GM12878 (cell line): ENCODE data around the gene PATL2. TPM values are rescaled to one million over a fixed set of nuclear protein-coding genes. Genes with fewer than 3 reads are reported as not detected.

Source experiments
- ATF7 ChIP-seq: fragments of 450-650 bp; IDR thresholded peaks from 2 replicates; pipeline ENCODE4 v1.6.1; 2016; ENCODE audit warnings: low read depth, mild to moderate bottlenecking
- BCL11A ChIP-seq: IDR thresholded peaks from 2 replicates; pipeline ENCODE4 v1.6.1; 2011; ENCODE audit warnings: low read depth, low read length
- CBFB ChIP-seq: IDR thresholded peaks from 2 replicates; pipeline ENCODE4 v1.6.1; 2016; ENCODE audit warnings: antibody characterized with exemption, low read depth
- CUX1 ChIP-seq: IDR thresholded peaks from 2 replicates; pipeline ENCODE4 v1.6.1; 2012; ENCODE audit warnings: improper control_type of control experiment, low read depth, low read length; ENCODE audit not compliant: insufficient replicate concordance
- GABPA ChIP-seq: IDR thresholded peaks from 2 replicates; pipeline ENCODE4 v1.6.1; 2014; ENCODE audit warnings: antibody characterized with exemption, low read depth, mild to moderate bottlenecking, inconsistent platforms
- HSF1 ChIP-seq: fragments of 150-350 bp; IDR thresholded peaks from 2 replicates; pipeline ENCODE4 v1.6.1; 2014; ENCODE audit warnings: mild to moderate bottlenecking, low read depth, low read length
- MEF2A ChIP-seq: IDR thresholded peaks from 2 replicates; pipeline ENCODE4 v1.6.1; 2011; ENCODE audit warnings: low read depth, mild to moderate bottlenecking, low read length, moderate library complexity; ENCODE audit not compliant: insufficient read depth
- MLLT1 ChIP-seq: fragments of 450-650 bp; IDR thresholded peaks from 2 replicates; pipeline ENCODE4 v1.6.1; 2016; ENCODE audit warnings: mild to moderate bottlenecking
- NBN ChIP-seq: fragments of 450-650 bp; IDR thresholded peaks from 2 replicates; pipeline ENCODE4 v1.6.1; 2016
- NFXL1 ChIP-seq: fragments of 450-650 bp; IDR thresholded peaks from 2 replicates; pipeline ENCODE4 v1.6.1; 2017; ENCODE audit warnings: antibody characterized with exemption, mild to moderate bottlenecking, borderline replicate concordance
- NR2C1 ChIP-seq: fragments of 450-650 bp; IDR thresholded peaks from 2 replicates; pipeline ENCODE4 v1.6.1; 2017; ENCODE audit warnings: antibody characterized with exemption, mild to moderate bottlenecking, moderate library complexity
- PML ChIP-seq: IDR thresholded peaks from 2 replicates; pipeline ENCODE4 v1.6.1; 2012; ENCODE audit warnings: low read length, inconsistent platforms
- RAD51 ChIP-seq: fragments of 450-650 bp; IDR thresholded peaks from 2 replicates; pipeline ENCODE4 v1.6.1; 2016; ENCODE audit warnings: moderate library complexity, mild to moderate bottlenecking, inconsistent platforms
- RCOR1 ChIP-seq: conservative IDR thresholded peaks from 2 replicates; pipeline ENCODE4 v1.6.1; 2012; ENCODE audit warnings: low read depth, low read length, improper control_type of control experiment
- SMARCA5 ChIP-seq: fragments of 450-650 bp; IDR thresholded peaks from 2 replicates; pipeline ENCODE4 v1.6.1; 2017; ENCODE audit warnings: mild to moderate bottlenecking
- SUZ12 ChIP-seq: fragments of 200-600 bp; sonication (generic); IDR thresholded peaks from one replicate; pipeline ENCODE4 v1.6.1; 2018; ENCODE audit warnings: antibody characterized with exemption, mild to moderate bottlenecking; ENCODE audit not compliant: unreplicated experiment
- TCF12 ChIP-seq: IDR thresholded peaks from 2 replicates; pipeline ENCODE4 v1.6.1; 2011; ENCODE audit warnings: low read depth, mild to moderate bottlenecking, low read length
- ZBTB33 ChIP-seq: fragments of 450-650 bp; IDR thresholded peaks from 2 replicates; pipeline ENCODE4 v1.6.1; 2017; ENCODE audit warnings: mild to moderate bottlenecking
- ZNF207 ChIP-seq: fragments of 450-650 bp; IDR thresholded peaks from 2 replicates; pipeline ENCODE4 v1.6.1; 2014; ENCODE audit warnings: antibody characterized with exemption, mild to moderate bottlenecking, borderline replicate concordance
- ZNF24 ChIP-seq: fragments of 450-650 bp; IDR thresholded peaks from 2 replicates; pipeline ENCODE4 v1.6.1; 2017; ENCODE audit warnings: antibody characterized with exemption, mild to moderate bottlenecking
- ZNF274 ChIP-seq: IDR thresholded peaks from one replicate; pipeline ENCODE4 v1.8.0; 2011; ENCODE audit not compliant: insufficient read length, insufficient read depth
- ZSCAN29 ChIP-seq: fragments of 450-650 bp; IDR thresholded peaks from 2 replicates; pipeline ENCODE4 v1.6.1; 2017; ENCODE audit warnings: mild to moderate bottlenecking, moderate library complexity
- polyA plus RNA-seq, 11 experiments: library from polyadenylated mRNA; depleted of rRNA in 4 of 11; unstranded in 6 of 11; stranded (reverse) in 5 of 11; fragments of >200 nt; fragmentation: Nextera tagmentation in 4 of 11; fragmentation: Illumina TruSeq in 1 of 11; extraction: Ambion mirVana in 4 of 11; extraction: Trizol in 1 of 11; gene quantifications; 1 replicate in 1 of 11; 2 replicates in 10 of 11; pipeline versions ENCODE4 v1.2.1 to v1.2.3, GENCODE V29; 2011 to 2016; ENCODE audit warnings: inconsistent platforms in 2 of 11, missing spikeins in 2 of 11, low read depth in 1 of 11
- total RNA-seq, 4 experiments: library from RNA; depleted of rRNA in 3 of 4; stranded (reverse); fragments of >200 nt in 3 of 4; fragmentation: Illumina TruSeq in 1 of 4; extraction: Trizol in 1 of 4; gene quantifications; 2 replicates each; pipeline versions ENCODE4 v1.2.1 to v1.2.3, GENCODE V29; 2013 to 2021

PATL2 gene
- total and polyA plus RNA-seq, 10 of the 15 experiments (the other 5 are each of a cell fraction or from before 2014, with no cell fraction given), result 4.2 to 16.2 (median 12.1) TPM

GRCh38 chr15:44712346-44713005 is 1.4 kb upstream of the PATL2 start (continued):
- TF ChIP-seq CUX1 (no peak), NBN (peak; percentile 69; the same call in 1 of the 2 replicates), ZNF274 (no peak), ZBTB33 (no peak), ATF7 (no peak), SMARCA5 (no peak), RAD51 (no peak), NFXL1 (no peak), ZNF207 (0 out of 2 replicates have a peak, but pooled peaks have one; percentile 16), CBFB (no peak), MEF2A (no peak), RCOR1 (no peak), MLLT1 (peak; percentile 98), GABPA (no peak), ZNF24 (no peak), BCL11A (0 out of 2 replicates have a peak, but pooled peaks have one; percentile 28), TCF12 (no peak), NR2C1 (no peak), PML (peak; percentile 54; the same call in 1 of the 2 replicates), SUZ12 (no peak), HSF1 (no peak), ZSCAN29 (no peak)
